H1 (cell line): ENCODE results near the gene DDX5. TPM values are rescaled to one million over a fixed set of nuclear protein-coding genes. Genes with fewer than 3 reads are reported as not detected.

ENCODE experiments used
- CTCF ChIA-PET: fragments of 300-600 bp; sonication (Branson Sonifier 250); formaldehyde crosslinking; loops from one replicate; lab custom pipeline; 2021; ENCODE audit not compliant: partially characterized antibody; lab: Charles Lee
- POLR2A ChIA-PET: fragments of 300-600 bp; sonication (Branson Sonifier 250); formaldehyde crosslinking; loops from one replicate; lab custom pipeline; 2021; ENCODE audit warnings: inconsistent platforms; ENCODE audit not compliant: partially characterized antibody; lab: Charles Lee
- DNase-seq, 2 experiments: peaks; one replicate each; pipeline versions ENCODE4 v3.0.0 to v3.0.0-alpha.2; 2010 to 2022; ENCODE audit warnings: low spot score in 2 of 2, low read depth in 1 of 2, mixed read lengths in 1 of 2
- FAIRE-seq: peaks from 2 replicates; lab custom pipeline; 2011; peaks lifted over from hg19 to GRCh38; lab: Jason Lieb, UNC
- H2AFZ ChIP-seq: 2 replicates; pipeline ENCODE4 v1.8.1; 2012; ENCODE audit warnings: low read length, inconsistent platforms
- H2AK5ac ChIP-seq: 2 replicates; pipeline ENCODE4 v1.6.1; 2013; ENCODE audit warnings: low read depth, low read length
- H2BK120ac ChIP-seq: replicated peaks from 2 replicates; pipeline ENCODE3; 2013; ENCODE audit warnings: low read depth, low read length, inconsistent platforms
- H2BK12ac ChIP-seq: 2 replicates; pipeline ENCODE4 v1.6.1; 2013; ENCODE audit warnings: low read depth, low read length
- H2BK15ac ChIP-seq: 2 replicates; pipeline ENCODE4 v1.6.1; 2013; ENCODE audit warnings: low read length
- H2BK20ac ChIP-seq: 2 replicates; pipeline ENCODE4 v1.6.1; 2013; ENCODE audit warnings: low read length
- H2BK5ac ChIP-seq: 2 replicates; pipeline ENCODE4 v1.6.1; 2013; ENCODE audit warnings: low read depth, low read length
- H3K14ac ChIP-seq: 2 replicates; pipeline ENCODE4 v1.6.1; 2013; ENCODE audit warnings: inconsistent platforms; ENCODE audit not compliant: insufficient read length
- H3K18ac ChIP-seq: 2 replicates; pipeline ENCODE4 v1.6.1; 2013; ENCODE audit warnings: low read length; ENCODE audit errors: extremely low read depth
- H3K23ac ChIP-seq: 2 replicates; pipeline ENCODE4 v1.6.1; 2013; ENCODE audit warnings: inconsistent platforms; ENCODE audit not compliant: insufficient read length
- H3K23me2 ChIP-seq: 2 replicates; pipeline ENCODE4 v1.6.1; 2013; ENCODE audit warnings: low read depth, low read length
- H3K27ac ChIP-seq: 2 replicates; pipeline ENCODE4 v1.6.1; 2011; ENCODE audit warnings: low read depth, low read length, inconsistent platforms
- H3K27me3 ChIP-seq, 4 experiments: replicated peaks in 1 of 4; 1 replicate in 1 of 4; 2 replicates in 3 of 4; pipeline versions ENCODE4 v1.6.1 to v1.8.1; 2011 to 2013; ENCODE audit warnings: low read length in 3 of 4, mild to moderate bottlenecking in 3 of 4, inconsistent platforms in 2 of 4, mixed read lengths in 2 of 4, moderate library complexity in 1 of 4; ENCODE audit not compliant: control insufficient read depth in 3 of 4, insufficient read depth in 3 of 4; ENCODE audit errors: extremely low read depth in 1 of 4
- H3K36me3 ChIP-seq, 4 experiments: 2 replicates each; pipeline versions ENCODE4 v1.6.1 to v1.8.1; 2011 to 2013; ENCODE audit warnings: mild to moderate bottlenecking in 4 of 4, low read length in 3 of 4, moderate library complexity in 2 of 4, control low read depth in 1 of 4, inconsistent platforms in 1 of 4; ENCODE audit not compliant: insufficient read depth in 4 of 4, control insufficient read depth in 2 of 4
- H3K4ac ChIP-seq: replicated peaks from 2 replicates; pipeline ENCODE3; 2013; ENCODE audit warnings: low read length, low read depth, mixed read lengths, inconsistent platforms; ENCODE audit not compliant: insufficient read length
- H3K4me1 ChIP-seq, 4 experiments: replicated peaks in 1 of 4; 1 replicate in 1 of 4; 2 replicates in 3 of 4; pipeline versions ENCODE4 v1.6.1 to v1.8.1; 2011 to 2013; ENCODE audit warnings: low read length in 3 of 4, inconsistent platforms in 2 of 4, mixed read lengths in 1 of 4; ENCODE audit not compliant: insufficient read depth in 4 of 4, control insufficient read depth in 3 of 4
- H3K4me2 ChIP-seq, 2 experiments: 2 replicates each; pipeline versions ENCODE4 v1.6.1 to v1.8.1; 2011 to 2013; ENCODE audit warnings: low read depth in 2 of 2, low read length in 2 of 2, control low read depth in 1 of 2, inconsistent platforms in 1 of 2, mild to moderate bottlenecking in 1 of 2; ENCODE audit not compliant: insufficient read depth in 1 of 2
- H3K4me3 ChIP-seq, 4 experiments: fragments of 200-600, 300-600 bp in 1 of 4; sonication (generic), shearing (Covaris generic), sonication (Bioruptor Twin) in 1 of 4; 2 replicates each; pipeline versions ENCODE4 v1.5.1 to v1.8.1; 2011 to 2016; ENCODE audit warnings: low read length in 4 of 4, low read depth in 3 of 4, control low read depth in 2 of 4, inconsistent platforms in 2 of 4, mild to moderate bottlenecking in 2 of 4, mixed read lengths in 1 of 4, moderate library complexity in 1 of 4; ENCODE audit not compliant: insufficient read depth in 2 of 4; ENCODE audit errors: extremely low read depth in 1 of 4
- H3K56ac ChIP-seq: replicated peaks from 2 replicates; pipeline ENCODE3; 2013; ENCODE audit warnings: low read depth, mild to moderate bottlenecking, mixed read lengths, low read length, inconsistent platforms; ENCODE audit not compliant: insufficient read length
- H3K79me1 ChIP-seq: 2 replicates; pipeline ENCODE4 v1.6.1; 2013; ENCODE audit warnings: low read depth, low read length, control low read depth
- H3K79me2 ChIP-seq, 2 experiments: 2 replicates each; pipeline versions ENCODE4 v1.6.1 to v1.8.1; 2012 to 2013; ENCODE audit warnings: low read length in 2 of 2, mild to moderate bottlenecking in 2 of 2, inconsistent platforms in 1 of 2; ENCODE audit not compliant: insufficient read depth in 2 of 2, control insufficient read depth in 1 of 2
- H3K9ac ChIP-seq, 4 experiments: replicated peaks in 1 of 4; 1 replicate in 1 of 4; 2 replicates in 3 of 4; pipeline versions ENCODE4 v1.6.1 to v1.8.1; 2011 to 2013; ENCODE audit warnings: low read depth in 3 of 4, low read length in 3 of 4, control low read depth in 2 of 4, mild to moderate bottlenecking in 2 of 4, moderate library complexity in 2 of 4, inconsistent platforms in 1 of 4; ENCODE audit errors: extremely low read depth in 1 of 4
- H3K9me3 ChIP-seq, 2 experiments: 2 replicates each; pipeline versions ENCODE4 v1.6.1 to v1.8.1; 2012 to 2013; ENCODE audit warnings: mild to moderate bottlenecking in 2 of 2, moderate library complexity in 2 of 2, control low read depth in 1 of 2, inconsistent platforms in 1 of 2, low read depth in 1 of 2, low read length in 1 of 2, mixed read lengths in 1 of 2; ENCODE audit not compliant: insufficient read depth in 2 of 2
- H4K20me1 ChIP-seq, 2 experiments: replicated peaks in 1 of 2; 2 replicates each; pipeline versions ENCODE3 to v1.8.1; 2011 to 2013; ENCODE audit warnings: inconsistent platforms in 2 of 2, low read length in 2 of 2, mild to moderate bottlenecking in 1 of 2; ENCODE audit not compliant: insufficient read depth in 2 of 2, control insufficient read depth in 1 of 2
- H4K5ac ChIP-seq: 2 replicates; pipeline ENCODE4 v1.6.1; 2013; ENCODE audit warnings: low read length, low read depth, mixed read lengths, inconsistent platforms; ENCODE audit not compliant: insufficient read length
- H4K8ac ChIP-seq: 2 replicates; pipeline ENCODE4 v1.8.0; 2013; ENCODE audit warnings: mild to moderate bottlenecking, moderate library complexity, low read length, inconsistent platforms; ENCODE audit not compliant: insufficient read depth; ENCODE audit errors: extremely low read depth
- H4K91ac ChIP-seq: replicated peaks from 2 replicates; pipeline ENCODE3; 2013; ENCODE audit warnings: low read length, mixed read lengths, inconsistent platforms; ENCODE audit not compliant: insufficient read length
- E2F6 ChIP-seq: IDR thresholded peaks from 2 replicates; pipeline ENCODE4 v1.6.1; 2012; ENCODE audit warnings: inconsistent platforms
- EGR1 ChIP-seq: IDR thresholded peaks from 2 replicates; pipeline ENCODE4 v1.6.1; 2011; ENCODE audit warnings: low read depth, low read length, borderline replicate concordance
- EZH2 ChIP-seq: fragments of 200-600 bp; sonication (generic); IDR thresholded peaks from 2 replicates; pipeline ENCODE4 v1.7.1; 2012; ENCODE audit warnings: low read depth, mild to moderate bottlenecking, moderate library complexity, low read length, inconsistent platforms; ENCODE audit not compliant: severe bottlenecking
- FOSL1 ChIP-seq: IDR thresholded peaks from 2 replicates; pipeline ENCODE4 v1.6.1; 2011; ENCODE audit warnings: mild to moderate bottlenecking, low read depth, low read length, moderate library complexity; ENCODE audit not compliant: insufficient read depth
- KDM1A ChIP-seq: fragments of 200-600, 300-600 bp; sonication (generic); IDR thresholded peaks from 2 replicates; pipeline ENCODE4 v1.7.1; 2016; ENCODE audit warnings: mild to moderate bottlenecking, low read length, borderline replicate concordance
- SP1 ChIP-seq: IDR thresholded peaks from 2 replicates; pipeline ENCODE4 v1.6.1; 2011; ENCODE audit warnings: low read depth, low read length
- SUZ12 ChIP-seq: fragments of 200-600 bp; sonication (generic); IDR thresholded peaks from 2 replicates; pipeline ENCODE4 v1.6.1; 2012; ENCODE audit warnings: mild to moderate bottlenecking, inconsistent platforms, low read length, moderate library complexity, mixed read lengths
- TAF1 ChIP-seq: IDR thresholded peaks from 2 replicates; pipeline ENCODE4 v1.6.1; 2011; ENCODE audit warnings: mild to moderate bottlenecking, low read depth, low read length
- YY1 ChIP-seq: IDR thresholded peaks from 2 replicates; pipeline ENCODE4 v1.6.1; 2011; ENCODE audit warnings: low read depth, mild to moderate bottlenecking, low read length
- ZNF274 ChIP-seq: IDR thresholded peaks from 2 replicates; pipeline ENCODE4 v1.7.0; 2012; ENCODE audit warnings: low read length, borderline replicate concordance; ENCODE audit errors: extremely low read depth
- WGBS, 2 experiments: shearing (Covaris generic) in 1 of 2; methylation state at CpG; one replicate each; pipeline versions ENCODE4 v1.1.6 to v1.1.7; 2013 to 2015; ENCODE audit warnings: low lambda C conversion rate in 2 of 2, mixed read lengths in 2 of 2, inconsistent platforms in 1 of 2, low coverage in 1 of 2, missing lambda C conversion rate in 1 of 2; ENCODE audit not compliant: insufficient replicate concordance in 2 of 2, insufficient coverage in 1 of 2, insufficient read length in 1 of 2; ENCODE audit errors: extremely low coverage in 1 of 2, missing lambda C conversion rate in 1 of 2; 5-methylcytosine and 5-hydroxymethylcytosine counted together
- polyA plus RNA-seq, 7 experiments: library from polyadenylated mRNA; depleted of rRNA in 3 of 7; stranded (reverse) in 5 of 7; unstranded in 2 of 7; fragments of >200 nt in 5 of 7; fragments of 200-250 nt in 2 of 7; gene quantifications; 1 replicate in 5 of 7; 2 replicates in 1 of 7; 4 replicates in 1 of 7; pipeline versions ENCODE4 v1.2.1 to v1.2.3, GENCODE V29; 2011 to 2013; ENCODE audit warnings: missing spikeins in 2 of 7, mixed read lengths in 2 of 7
- total RNA-seq: library from RNA; stranded (reverse); fragmentation: NEBNext Ultra II Directional; extraction: Animal tissue kit (Norgen Biotek cat#: 25700); gene quantifications from 2 replicates; pipeline ENCODE4 v1.2.1, GENCODE V29; 2021
- TF ChIP-seq, protein P1 (sequence below), 3 experiments: IDR thresholded peaks; 1 replicate in 2 of 3; 2 replicates in 1 of 3; pipeline versions ENCODE4 v1.5.1 to v1.6.1; 2011; ENCODE audit warnings: low read length in 3 of 3, mild to moderate bottlenecking in 3 of 3, inconsistent platforms in 2 of 3, low read depth in 1 of 3, moderate library complexity in 1 of 3; ENCODE audit not compliant: insufficient read depth in 1 of 3; ENCODE audit errors: control extremely low read depth in 1 of 3

The DDX5 gene
- total and polyA plus RNA-seq, 2 of the 8 experiments (the other 6 are each of a cell fraction or from before 2014, with no cell fraction given): 572 to 591 TPM

- POLR2A ChIA-PET: interaction anchor here (1.0 to 5.3 kb wide), 6 partner anchors 10 to 18 kb away, joined by 3 to 49 read pairs (median 4); partner anchors contain the start of genes CEP95 and DDX5
- CTCF ChIA-PET: interaction anchor here (0.6 to 0.9 kb wide), 2 partner anchors 14 to 101 kb away, joined by 3 read pairs; no protein-coding TSS in a partner anchor
- WGBS, 2 experiments: 85% methylated on average over 6 of the region's 6 CpGs; no CpG with 5 or more reads in 1 of the 2 experiments
- TF ChIP-seq EGR1 (no peak), E2F6 (no peak), EZH2 (no peak), SUZ12 (no peak), TAF1 (no peak), FOSL1 (no peak), ZNF274 (no peak), YY1 (no peak), KDM1A (no peak), SP1 (no peak)
- TF ChIP-seq, protein P1, sequence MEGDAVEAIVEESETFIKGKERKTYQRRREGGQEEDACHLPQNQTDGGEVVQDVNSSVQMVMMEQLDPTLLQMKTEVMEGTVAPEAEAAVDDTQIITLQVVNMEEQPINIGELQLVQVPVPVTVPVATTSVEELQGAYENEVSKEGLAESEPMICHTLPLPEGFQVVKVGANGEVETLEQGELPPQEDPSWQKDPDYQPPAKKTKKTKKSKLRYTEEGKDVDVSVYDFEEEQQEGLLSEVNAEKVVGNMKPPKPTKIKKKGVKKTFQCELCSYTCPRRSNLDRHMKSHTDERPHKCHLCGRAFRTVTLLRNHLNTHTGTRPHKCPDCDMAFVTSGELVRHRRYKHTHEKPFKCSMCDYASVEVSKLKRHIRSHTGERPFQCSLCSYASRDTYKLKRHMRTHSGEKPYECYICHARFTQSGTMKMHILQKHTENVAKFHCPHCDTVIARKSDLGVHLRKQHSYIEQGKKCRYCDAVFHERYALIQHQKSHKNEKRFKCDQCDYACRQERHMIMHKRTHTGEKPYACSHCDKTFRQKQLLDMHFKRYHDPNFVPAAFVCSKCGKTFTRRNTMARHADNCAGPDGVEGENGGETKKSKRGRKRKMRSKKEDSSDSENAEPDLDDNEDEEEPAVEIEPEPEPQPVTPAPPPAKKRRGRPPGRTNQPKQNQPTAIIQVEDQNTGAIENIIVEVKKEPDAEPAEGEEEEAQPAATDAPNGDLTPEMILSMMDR (IDR thresholded peaks at IDR 0.05; ENCODE audit: control extremely low read depth in 1 of 3, insufficient read depth in 1 of 3, low read depth in 1 of 3, low read length in 3 of 3): no peak
These were observed 14.3 kb upstream of the DDX5 start for GRCh38 chr17:64520359-64520758.

More at GRCh38 chr17:64520359-64520758, 14.3 kb upstream of the DDX5 start:
- Histone ChIP-seq H3K79me1 (peaks cover 2% of the 10 kb centered on the region; the same call in 1 of the 2 replicates), H4K8ac (no peak overlapping the region), H2BK5ac (no peak overlapping the region), H3K18ac (no peak overlapping the region), H3K9ac (no peak overlapping the region), H4K91ac (no peak overlapping the region), H3K4me2 (no peak overlapping the region), H2BK20ac (no peak overlapping the region), H4K5ac (no peak overlapping the region), H3K4me3 (no peak overlapping the region), H2BK12ac (no peak overlapping the region), H2AK5ac (no peak overlapping the region), H3K4me1 (no peaks in the 10 kb centered on the region), H3K36me3 (peaks cover 13 to 93% (median 66%) of the 10 kb centered on the region in 4 experiments), H2BK15ac (no peak overlapping the region), H3K79me2 (no peaks in the 10 kb centered on the region; a peak in 1 of 4 replicates), H3K23me2 (no peaks in the 10 kb centered on the region; the same call in 1 of the 2 replicates), H3K23ac (no peak overlapping the region), H4K20me1 (peaks cover 10 to 11% of the 10 kb centered on the region in 2 experiments), H3K14ac (no peak overlapping the region), H2AFZ (no peak overlapping the region), H3K27me3 (no peaks in the 10 kb centered on the region), H3K4ac (no peak overlapping the region), H2BK120ac (no peak overlapping the region), H3K56ac (no peak overlapping the region), H3K27ac (no peak overlapping the region), H3K9me3 (no peaks in the 10 kb centered on the region)
- DNase-seq: no peak
- no peak for FAIRE-seq
